GM12878 (cell line): ENCODE data around the gene DEXI. TPM values are rescaled to one million over a fixed set of nuclear protein-coding genes. Genes with fewer than 3 reads are reported as not detected.

Source experiments
- BACH1 ChIP-seq: fragments of 450-650 bp; IDR thresholded peaks from 2 replicates; pipeline ENCODE4 v1.6.1; 2017; ENCODE audit warnings: mild to moderate bottlenecking, borderline replicate concordance
- CEBPZ ChIP-seq: fragments of 150-350 bp; IDR thresholded peaks from 2 replicates; pipeline ENCODE4 v1.6.1; 2016; ENCODE audit warnings: low read depth, low read length
- CREM ChIP-seq: IDR thresholded peaks from 2 replicates; pipeline ENCODE4 v1.6.1; 2014; ENCODE audit warnings: antibody characterized with exemption, low read depth
- DPF2 ChIP-seq: fragments of 450-650 bp; IDR thresholded peaks from 2 replicates; pipeline ENCODE4 v1.6.1; 2017; ENCODE audit warnings: mild to moderate bottlenecking
- ETV6 ChIP-seq, 2 experiments: fragments of 450-650 bp in 1 of 2; IDR thresholded peaks in 1 of 2; conservative IDR thresholded peaks in 1 of 2; 2 replicates each; pipeline ENCODE4 v1.6.1; 2014; ENCODE audit warnings: antibody characterized with exemption in 1 of 2, borderline replicate concordance in 1 of 2, low read depth in 1 of 2, mild to moderate bottlenecking in 1 of 2, moderate library complexity in 1 of 2
- FOXK2 ChIP-seq: fragments of 450-650 bp; IDR thresholded peaks from 2 replicates; pipeline ENCODE4 v1.6.1; 2017; ENCODE audit warnings: mild to moderate bottlenecking, moderate library complexity
- FOXM1 ChIP-seq: IDR thresholded peaks from 2 replicates; pipeline ENCODE4 v1.6.1; 2012; ENCODE audit warnings: low read depth, mild to moderate bottlenecking, inconsistent platforms, low read length, moderate library complexity
- GATAD2B ChIP-seq: fragments of 450-650 bp; conservative IDR thresholded peaks from 2 replicates; pipeline ENCODE4 v1.6.1; 2017; ENCODE audit warnings: low read depth, mild to moderate bottlenecking, moderate library complexity
- MTA3 ChIP-seq: IDR thresholded peaks from 2 replicates; pipeline ENCODE4 v1.6.1; 2012; ENCODE audit warnings: low read length, inconsistent platforms, borderline replicate concordance
- MXI1 ChIP-seq: fragments of 150-350 bp; IDR thresholded peaks from 2 replicates; pipeline ENCODE4 v1.6.1; 2011; ENCODE audit warnings: low read depth, mild to moderate bottlenecking, inconsistent platforms, low read length, improper control_type of control experiment
- PML ChIP-seq: IDR thresholded peaks from 2 replicates; pipeline ENCODE4 v1.6.1; 2012; ENCODE audit warnings: low read length, inconsistent platforms
- SREBF1 ChIP-seq: IDR thresholded peaks from 2 replicates; pipeline ENCODE4 v1.6.1; 2012; ENCODE audit warnings: mild to moderate bottlenecking, low read length
- polyA plus RNA-seq, 11 experiments: library from polyadenylated mRNA; depleted of rRNA in 4 of 11; unstranded in 6 of 11; stranded (reverse) in 5 of 11; fragments of >200 nt; fragmentation: Nextera tagmentation in 4 of 11; fragmentation: Illumina TruSeq in 1 of 11; extraction: Ambion mirVana in 4 of 11; extraction: Trizol in 1 of 11; gene quantifications; 1 replicate in 1 of 11; 2 replicates in 10 of 11; pipeline versions ENCODE4 v1.2.1 to v1.2.3, GENCODE V29; 2011 to 2016; ENCODE audit warnings: inconsistent platforms in 2 of 11, missing spikeins in 2 of 11, low read depth in 1 of 11
- total RNA-seq, 4 experiments: library from RNA; depleted of rRNA in 3 of 4; stranded (reverse); fragments of >200 nt in 3 of 4; fragmentation: Illumina TruSeq in 1 of 4; extraction: Trizol in 1 of 4; gene quantifications; 2 replicates each; pipeline versions ENCODE4 v1.2.1 to v1.2.3, GENCODE V29; 2013 to 2021
- TF ChIP-seq, protein P1 (sequence below): fragments of 450-650 bp; IDR thresholded peaks from 2 replicates; pipeline ENCODE4 v1.6.1; 2016; ENCODE audit warnings: mild to moderate bottlenecking

Gene DEXI
- total and polyA plus RNA-seq, 10 of the 15 experiments (the other 5 are each of a cell fraction or from before 2014, with no cell fraction given) = 1.4 to 26.3 (median 18.4) TPM

GRCh38 chr16:10964039-10964890, 22.0 kb upstream of the DEXI start (continued):
- TF ChIP-seq, protein P1, sequence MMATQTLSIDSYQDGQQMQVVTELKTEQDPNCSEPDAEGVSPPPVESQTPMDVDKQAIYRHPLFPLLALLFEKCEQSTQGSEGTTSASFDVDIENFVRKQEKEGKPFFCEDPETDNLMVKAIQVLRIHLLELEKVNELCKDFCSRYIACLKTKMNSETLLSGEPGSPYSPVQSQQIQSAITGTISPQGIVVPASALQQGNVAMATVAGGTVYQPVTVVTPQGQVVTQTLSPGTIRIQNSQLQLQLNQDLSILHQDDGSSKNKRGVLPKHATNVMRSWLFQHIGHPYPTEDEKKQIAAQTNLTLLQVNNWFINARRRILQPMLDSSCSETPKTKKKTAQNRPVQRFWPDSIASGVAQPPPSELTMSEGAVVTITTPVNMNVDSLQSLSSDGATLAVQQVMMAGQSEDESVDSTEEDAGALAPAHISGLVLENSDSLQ = peak; percentile 58; the same call in 1 of the 2 replicates
- TF ChIP-seq MXI1 (peak; percentile 32), PML (no peak), GATAD2B (peak; percentile 98), FOXK2 (no peak), CEBPZ (no peak), CREM (no peak), SREBF1 (no peak), BACH1 (peak; percentile 65; the same call in 1 of the 2 replicates), DPF2 (peak; percentile 79), FOXM1 (peak; percentile 14; the same call in 1 of the 2 replicates), ETV6 (conservative IDR thresholded peaks at IDR 0.05 in 1 of 2, IDR thresholded peaks at IDR 0.05 in 1 of 2; ENCODE audit: borderline replicate concordance in 1 of 2, low read depth in 1 of 2) (0 out of 4 replicates have a peak, but pooled peaks of 1 of the 2 experiments have one; percentile 61), MTA3 (0 out of 2 replicates have a peak, but pooled peaks have one; percentile 15)
